ENCODE measurements around the gene MYF5. TPM values are rescaled to one million over a fixed set of nuclear protein-coding genes. Genes with fewer than 3 reads are reported as not detected.

MYF5 gene
- total RNA-seq, 1 experiment from 2014 or later: not detected

GRCh38 chr12:80679346-80680131 lies 37.2 kb upstream of the MYF5 start:
- no peak overlapping the region for H3K27ac Mint-ChIP-seq
- TF ChIP-seq NR1H2 (CRISPR knock-in tag; IDR thresholded peaks at IDR 0.05): no peak
- no peak for TF ChIP-seq USF2 (CRISPR knock-in tag; IDR thresholded peaks at IDR 0.05)
- TF ChIP-seq ESRRA (CRISPR knock-in tag; IDR thresholded peaks at IDR 0.05; ENCODE audit: borderline replicate concordance): no peak
- TF ChIP-seq RORB (CRISPR knock-in tag; IDR thresholded peaks at IDR 0.05): no peak
- no peaks in the 10 kb centered on the region for H3K27me3 Mint-ChIP-seq (ENCODE audit: low read depth)
- DNase-seq (ENCODE audit: low spot score) (no peak), ATAC-seq (no peak)
- no peaks in the 10 kb centered on the region for H3K36me3 Mint-ChIP-seq
- no peaks in the 10 kb centered on the region for H3K9me3 Mint-ChIP-seq
- ChIA-PET CTCF (no interaction called here), POLR2A (no interaction called here)
- no peak overlapping the region for H3K4me3 Mint-ChIP-seq
- H3K4me1 Mint-ChIP-seq: peaks cover 20% of the 10 kb centered on the region

- CTCF ChIA-PET: interaction anchor here (0.8 kb wide), 1 partner anchor 48 kb away, joined by 3 read pairs; no protein-coding TSS in a partner anchor
- no peak overlapping the region for H3K4me3 Mint-ChIP-seq
- H3K36me3 Mint-ChIP-seq: no peaks in the 10 kb centered on the region
- TF ChIP-seq ERG (CRISPR knock-in tag; IDR thresholded peaks at IDR 0.05) (no peak), E2F5 (CRISPR knock-in tag; IDR thresholded peaks at IDR 0.05) (no peak), ZNF423 (CRISPR knock-in tag; IDR thresholded peaks at IDR 0.05) (no peak), E2F1 (CRISPR knock-in tag; IDR thresholded peaks at IDR 0.05) (no peak), ZMAT4 (CRISPR knock-in tag; IDR thresholded peaks at IDR 0.05) (no peak), SP1 (CRISPR knock-in tag; conservative IDR thresholded peaks at IDR 0.05) (no peak), ESRRA (CRISPR knock-in tag; IDR thresholded peaks at IDR 0.05; ENCODE audit: borderline replicate concordance) (no peak), STAT6 (CRISPR knock-in tag; conservative IDR thresholded peaks at IDR 0.05; ENCODE audit: low read depth) (no peak), ZNF425 (CRISPR knock-in tag; conservative IDR thresholded peaks at IDR 0.05) (no peak), MYBL2 (CRISPR knock-in tag; IDR thresholded peaks at IDR 0.05) (no peak), ZNF317 (CRISPR knock-in tag; IDR thresholded peaks at IDR 0.05; ENCODE audit: borderline replicate concordance, low read depth) (no peak), TCF7 (CRISPR knock-in tag; IDR thresholded peaks at IDR 0.05; ENCODE audit: low read depth) (no peak)
- H3K4me1 Mint-ChIP-seq: peaks cover 16% of the 10 kb centered on the region
- POLR2A ChIA-PET: no interaction called here
- ATAC-seq (no peak), DNase-seq (ENCODE audit: low spot score) (no peak)
- H3K27me3 Mint-ChIP-seq (ENCODE audit: low read depth): no peaks in the 10 kb centered on the region
- H3K27ac Mint-ChIP-seq: no peak overlapping the region
- no peaks in the 10 kb centered on the region for H3K9me3 Mint-ChIP-seq
Observed at GRCh38 chr12:80681287-80681686, 35.4 kb upstream of the MYF5 start.
